ENCODE data around the gene ETV4.
"Not testable (repeated sequence)": the region's sequence is repeated elsewhere in the genome, so short reads cannot be mapped to it uniquely, and the experiment has no call there.

Gene ETV4

DNA sequence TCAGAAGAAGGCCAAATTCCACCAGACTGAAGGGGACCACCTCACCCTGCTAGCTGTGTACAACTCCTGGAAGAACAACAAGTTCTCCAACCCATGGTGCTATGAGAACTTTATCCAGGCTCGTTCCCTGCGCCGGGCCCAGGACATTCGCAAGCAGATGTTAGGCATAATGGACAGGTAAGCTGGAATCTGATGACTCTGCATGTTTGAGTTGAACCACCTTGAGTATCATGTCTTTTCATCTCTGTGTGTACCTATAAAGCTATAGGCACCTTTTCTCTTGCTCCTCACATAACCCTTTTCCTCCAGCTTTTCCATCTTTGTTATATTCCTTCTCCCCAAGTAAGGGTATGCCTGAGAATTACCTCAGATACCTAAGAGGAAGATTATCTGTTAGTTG lies 24.8 kb downstream of the ETV4 start:
- intact Hi-C loops (cut with DNase I) = no loop called here
- DNase-seq = no peak

DNA sequence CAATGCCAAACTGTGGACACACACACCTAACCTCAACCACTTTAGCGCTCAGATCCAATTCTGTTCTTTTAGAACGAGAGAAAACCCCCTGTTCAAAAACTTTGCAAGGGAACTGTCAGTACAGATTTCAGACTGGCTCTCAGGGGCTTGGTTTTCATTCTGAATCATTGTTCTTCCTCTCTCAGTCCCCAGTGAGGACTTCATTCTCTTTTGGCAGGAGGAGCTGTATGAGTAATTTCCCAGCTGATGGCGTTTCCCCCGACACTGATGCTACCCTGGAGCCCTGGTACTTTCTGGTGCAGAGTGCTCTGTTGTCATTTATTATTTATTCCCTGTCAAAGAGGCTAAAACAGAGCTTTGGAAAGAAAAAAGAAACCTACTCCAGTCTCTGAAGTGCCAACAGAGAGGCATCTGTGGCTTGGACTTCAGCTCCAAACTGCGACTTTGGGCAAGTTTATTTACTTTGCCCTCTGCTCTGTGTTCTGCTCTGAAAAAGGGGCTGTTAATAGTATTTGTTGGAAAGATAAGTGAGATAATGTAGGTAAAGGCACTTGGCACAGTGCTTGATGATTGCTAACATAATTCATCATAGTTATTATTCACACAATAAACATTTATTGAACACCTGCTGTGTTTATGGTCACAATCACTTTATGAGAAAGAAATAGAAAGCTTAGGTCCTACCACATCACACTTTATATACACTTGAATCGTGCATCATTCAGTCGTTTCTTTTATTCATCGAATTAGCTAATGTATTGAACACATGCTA lies 28.3 kb downstream of the ETV4 start:
- DNase-seq = peak in 4 of 10 donors; percentile 27 to 89 (median 40)
- intact Hi-C loops (cut with DNase I) = no loop called here

DNA sequence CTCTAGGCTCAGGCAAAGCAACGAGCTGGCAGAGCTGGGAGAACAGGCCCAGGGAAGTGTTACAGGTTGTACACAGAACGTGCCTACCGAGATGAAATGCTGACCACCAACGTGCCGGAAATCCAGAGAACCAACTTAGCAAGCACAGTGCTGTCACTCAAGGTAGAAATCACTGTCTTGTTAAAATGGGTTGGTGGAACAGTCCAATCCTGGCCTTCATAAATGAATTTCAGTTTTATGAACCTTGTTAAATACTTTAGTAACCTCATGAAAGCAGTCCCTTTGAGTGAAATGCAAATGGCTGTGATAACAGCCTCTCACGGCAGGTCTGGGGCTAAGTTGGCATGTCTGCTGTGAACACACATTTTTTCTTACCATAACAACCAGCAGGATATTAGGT lies 29.0 kb downstream of the ETV4 start:
- DNase-seq = no peak
- intact Hi-C loops (cut with DNase I) = no loop called here

DNA sequence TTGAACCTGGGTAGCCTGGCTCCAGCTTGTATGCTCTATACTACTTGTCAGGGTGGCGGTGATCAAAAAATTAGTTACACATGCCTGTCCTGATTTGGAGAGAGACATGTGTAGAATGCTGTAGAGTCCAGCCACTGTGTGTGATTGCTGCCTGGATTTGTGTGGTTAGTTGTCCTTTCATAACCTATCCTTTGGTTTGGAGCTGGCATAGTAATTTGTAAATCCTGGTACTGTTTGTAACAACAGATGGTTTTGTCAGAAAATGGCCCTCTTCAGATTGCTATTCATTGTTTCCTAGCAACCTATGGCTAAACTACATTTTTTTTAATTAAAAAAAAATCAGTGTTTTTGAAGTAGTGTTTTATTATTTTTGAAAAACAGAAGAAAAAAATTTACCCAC lies 30.5 kb downstream of the ETV4 start:
- no peak for DNase-seq
- intact Hi-C loops (cut with DNase I) = no loop called here

DNA sequence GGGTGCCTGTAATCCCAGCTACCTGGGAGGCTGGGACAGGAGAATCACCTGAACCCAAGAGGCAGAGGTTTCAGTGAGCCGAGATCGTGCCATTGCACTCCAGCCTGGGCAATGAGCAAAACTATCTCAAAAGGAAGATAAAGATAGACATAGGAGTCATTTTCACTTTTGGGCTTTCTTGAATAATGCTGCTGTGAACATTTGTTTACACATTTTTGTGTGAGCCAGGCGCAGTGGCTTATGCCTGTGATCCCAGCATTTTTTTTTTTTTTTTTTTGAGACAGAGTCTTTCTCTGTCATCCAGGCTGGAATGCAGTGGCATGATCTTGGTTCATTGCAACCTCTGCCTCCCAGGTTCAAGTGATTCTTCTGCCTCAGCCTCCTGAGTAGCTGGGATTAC lies 34.9 kb downstream of the ETV4 start:
- intact Hi-C loops (cut with DNase I); DNase-seq: not testable (repeated sequence)

DNA sequence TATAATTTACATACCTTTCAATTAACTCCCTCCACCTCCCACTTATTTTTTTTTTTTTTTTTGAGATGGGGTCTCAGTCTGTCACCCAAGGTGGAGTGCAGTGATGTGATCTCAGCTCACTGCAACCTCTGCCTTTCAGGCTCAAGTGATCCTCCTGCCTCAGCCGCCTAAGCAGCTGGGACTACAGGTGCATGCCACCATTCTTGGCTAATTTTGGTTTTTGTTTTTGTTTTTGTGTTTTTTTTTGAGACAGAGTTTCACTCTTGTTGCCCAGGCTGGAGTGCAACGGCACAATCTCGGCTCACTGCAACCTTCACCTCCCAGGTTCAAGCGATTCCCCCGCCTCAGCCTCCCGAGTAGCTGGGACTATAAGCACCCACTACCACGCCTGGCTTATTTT lies 36.7 kb downstream of the ETV4 start:
- DNase-seq; intact Hi-C loops (cut with DNase I): not testable (repeated sequence)

DNA sequence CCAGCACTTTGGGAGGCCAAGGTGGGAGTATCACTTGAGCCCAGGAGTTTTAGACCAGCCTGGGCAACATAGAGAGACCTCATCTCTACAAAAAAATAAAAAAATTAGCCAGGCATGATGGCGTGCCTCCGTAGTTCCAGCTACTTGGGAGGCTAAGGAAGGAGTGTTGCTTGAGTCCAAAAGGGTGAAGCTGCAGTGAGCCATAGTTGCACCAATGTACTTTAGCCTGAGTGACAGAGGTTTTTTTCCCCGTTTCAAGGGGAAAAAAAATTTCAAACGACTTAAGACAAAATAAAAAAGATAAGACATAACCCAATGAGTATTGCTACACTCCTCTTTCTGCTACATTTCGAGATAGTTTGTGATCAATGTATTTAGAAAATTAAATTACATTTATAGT lies 55.5 kb downstream of the ETV4 start:
- DNase-seq = no peak
- intact Hi-C loops (cut with DNase I) = no loop called here

DNA sequence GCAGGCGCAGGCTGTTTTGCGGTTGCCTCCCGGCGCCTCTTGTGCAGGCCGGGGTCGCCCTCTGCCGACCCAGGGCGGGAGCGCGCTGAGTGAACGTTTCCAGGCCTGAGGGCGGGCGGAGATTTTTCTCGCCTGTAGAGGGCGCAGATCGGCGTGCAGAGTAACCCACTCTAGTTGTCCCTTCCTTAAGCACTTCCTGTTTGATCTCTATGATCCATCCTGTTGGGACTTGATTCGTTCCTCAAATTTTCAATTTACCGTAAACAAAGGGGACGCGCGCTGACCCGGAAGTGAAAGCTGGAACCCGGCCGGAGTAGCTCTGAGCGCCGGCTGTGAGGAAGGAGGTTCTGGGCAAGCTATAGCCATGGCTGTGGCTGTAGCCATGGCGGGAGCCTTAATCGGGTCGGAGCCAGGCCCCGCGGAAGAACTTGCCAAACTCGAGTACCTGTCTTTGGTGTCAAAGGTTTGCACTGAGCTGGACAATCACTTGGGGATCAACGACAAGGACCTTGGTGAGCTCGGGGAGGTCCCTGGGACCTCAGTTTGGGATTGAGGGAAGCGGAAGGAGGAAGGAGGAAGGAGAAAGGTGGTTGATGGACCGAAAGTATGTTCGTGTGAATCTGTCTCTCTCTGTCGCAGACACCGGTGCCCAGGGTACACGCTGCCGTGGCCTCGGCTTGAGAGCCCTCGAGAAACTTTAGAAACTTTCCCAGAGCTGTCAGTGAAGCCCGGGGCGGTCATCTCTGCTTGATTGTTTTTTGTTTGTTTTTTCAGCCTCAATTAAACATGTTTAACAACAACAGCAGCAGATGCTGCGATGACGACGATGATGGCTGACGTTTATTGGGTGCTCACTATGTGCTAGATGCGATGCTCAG lies 62.2 kb downstream of the ETV4 start, which contains the start of gene DHX8:
TSS of gene DHX8 (plus strand) at position 302 of the 878 bp plus-strand sequence. CDS start at position 365, 63 bp downstream.
- peak; percentile 91 to 99 (median 96) for DNase-seq
- intact Hi-C loops (cut with DNase I) = loop anchor here (1.0 to 10.0 kb wide), 2 partner anchors 90 to 531 kb away; partner anchors contain the start of gene TMEM101

DNA sequence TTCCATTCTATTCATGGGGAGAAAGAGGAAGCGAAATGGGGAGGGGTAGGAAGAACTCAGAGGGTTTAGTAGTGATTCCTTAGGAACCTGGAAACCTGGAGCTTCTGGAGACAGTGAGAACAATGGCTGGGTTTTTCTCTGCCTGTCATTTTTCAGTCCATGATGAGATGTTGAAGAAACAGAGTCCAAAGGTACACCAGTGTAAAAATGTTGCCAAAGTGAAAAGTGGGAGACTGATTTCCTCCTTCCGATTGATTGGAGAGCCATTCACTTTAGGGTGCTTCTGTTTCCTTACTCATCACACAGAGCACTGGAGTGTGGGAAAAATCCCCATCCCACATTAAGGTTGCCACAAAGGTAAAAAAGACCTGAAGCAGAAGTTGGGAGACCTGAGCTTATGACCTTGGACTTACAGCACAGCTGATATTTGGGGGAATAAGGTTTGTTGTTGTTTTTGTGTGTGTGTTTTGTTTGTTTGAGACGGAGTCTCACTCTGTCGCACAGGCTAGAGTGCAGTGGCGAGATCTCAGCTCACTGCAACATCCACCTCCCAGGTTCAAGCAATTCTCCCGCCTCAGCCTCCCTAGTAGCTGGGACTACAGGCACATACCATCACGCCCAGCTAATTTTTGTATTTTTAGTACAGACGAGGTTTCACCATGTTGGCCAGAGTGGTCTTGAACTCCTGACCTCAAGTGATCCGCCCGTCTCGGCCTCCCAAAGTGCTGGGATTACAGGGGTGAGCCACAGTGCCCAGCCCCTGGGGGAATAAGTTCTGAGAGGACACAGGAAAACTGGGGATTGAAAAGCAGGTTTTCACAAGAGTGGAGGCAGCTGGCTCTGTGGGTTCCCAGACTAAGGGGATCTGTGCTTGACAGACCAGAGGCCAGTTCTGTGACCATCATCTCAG lies 63.8 kb downstream of the ETV4 start:
- intact Hi-C loops (cut with DNase I) = loop anchor here (1.0 to 10.0 kb wide), 2 partner anchors 88 to 532 kb away; partner anchors contain the start of gene TMEM101
- no peak for DNase-seq

DNA sequence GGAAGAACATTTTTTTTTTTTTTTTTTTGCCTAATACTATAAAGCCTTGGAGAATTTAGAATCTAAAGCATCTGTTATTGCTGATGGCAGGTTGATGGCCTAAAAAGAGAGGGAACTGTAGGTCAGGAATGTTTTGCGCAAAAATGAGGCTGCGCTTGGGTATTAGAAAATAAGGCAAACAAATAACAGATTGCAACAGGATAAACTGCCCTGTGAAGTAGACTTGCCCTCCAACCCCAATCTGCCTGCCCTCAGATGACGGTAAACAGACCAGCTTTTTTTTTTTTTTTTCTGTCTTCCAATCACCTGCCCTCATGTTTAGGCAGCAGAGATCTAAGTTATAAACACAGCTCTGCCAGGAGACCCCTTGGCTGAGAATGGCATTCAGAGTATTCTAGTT lies 66.2 kb downstream of the ETV4 start:
- DNase-seq = no peak
- intact Hi-C loops (cut with DNase I) = loop anchor here (10.0 kb wide), 1 partner anchor 535 kb away; the partner anchor contains the start of gene TMEM101

Data from posterior cingulate gyrus (tissue), 11 donors.